ENCODE measurements around the gene DYSF. TPM values are rescaled to one million over a fixed set of nuclear protein-coding genes. Genes with fewer than 3 reads are reported as not detected.
"Not testable (repeated sequence)": the region's sequence is repeated elsewhere in the genome, so short reads cannot be mapped to it uniquely, and the experiment has no call there.

DYSF gene
- total and polyA plus RNA-seq, 3 donors from 2014 or later: 6.8 to 10.9 (median 8.9) TPM

- no peak for TF ChIP-seq CTCF (IDR thresholded peaks at IDR 0.05)
- TF ChIP-seq POLR2A (IDR thresholded peaks at IDR 0.05): no peak
- no peak for DNase-seq
- H3K36me3 ChIP-seq (ENCODE audit: low read depth, missing control alignments): no peaks in the 10 kb centered on the region
- no peaks in the 10 kb centered on the region for H3K9me3 ChIP-seq
- no peaks in the 10 kb centered on the region for H3K27me3 ChIP-seq
- no peak overlapping the region for H3K27ac ChIP-seq
- H3K4me1 ChIP-seq: no peaks in the 10 kb centered on the region
- intact Hi-C loops (cut with DNase I; ENCODE audit: low total_unique reads): no loop called here
- 76 to 86% methylated on average over 2 of the region's 2 CpGs for WGBS, 2 donors
- H3K4me3 ChIP-seq: no peak overlapping the region
These were observed 31.0 kb downstream of the DYSF start for GRCh38 chr2:71484354-71484753.

- H3K4me3 ChIP-seq: no peak overlapping the region
- H3K36me3 ChIP-seq (ENCODE audit: low read depth, missing control alignments): no peaks in the 10 kb centered on the region
- no peak for DNase-seq
- intact Hi-C loops (cut with DNase I; ENCODE audit: low total_unique reads): no loop called here
- H3K27ac ChIP-seq: no peak overlapping the region
- TF ChIP-seq POLR2A (IDR thresholded peaks at IDR 0.05) (no peak), CTCF (IDR thresholded peaks at IDR 0.05) (no peak)
- 73 to 80% methylated on average over 9 to 11 of the region's 11 CpGs for WGBS, 2 donors
- H3K4me1 ChIP-seq: no peaks in the 10 kb centered on the region
- no peaks in the 10 kb centered on the region for H3K9me3 ChIP-seq
- H3K27me3 ChIP-seq: no peaks in the 10 kb centered on the region
These were observed 33.7 kb downstream of the DYSF start for GRCh38 chr2:71486881-71487640.

GRCh38 chr2:71491551-71491950, 38.2 kb downstream of the DYSF start:
- DNase-seq; H3K9me3 ChIP-seq; H3K27me3 ChIP-seq; H3K36me3 ChIP-seq (ENCODE audit: low read depth, missing control alignments); H3K4me3 ChIP-seq; H3K27ac ChIP-seq; intact Hi-C loops (cut with DNase I; ENCODE audit: low total_unique reads); H3K4me1 ChIP-seq: not testable (repeated sequence)
- WGBS, 2 donors: 90 to 92% methylated on average over 3 of the region's 3 CpGs

- Histone ChIP-seq H3K4me1 (no peaks in the 10 kb centered on the region), H3K9me3 (no peaks in the 10 kb centered on the region), H3K36me3 (ENCODE audit: low read depth, missing control alignments) (no peaks in the 10 kb centered on the region), H3K4me3 (no peak overlapping the region), H3K27ac (no peak overlapping the region), H3K27me3 (no peaks in the 10 kb centered on the region)
- TF ChIP-seq CTCF (IDR thresholded peaks at IDR 0.05): no peak
- no peak for TF ChIP-seq POLR2A (IDR thresholded peaks at IDR 0.05)
- WGBS, 2 donors: 75 to 77% methylated on average over 6 of the region's 6 CpGs
- intact Hi-C loops (cut with DNase I; ENCODE audit: low total_unique reads): no loop called here
- DNase-seq: no peak
These were observed 38.8 kb downstream of the DYSF start for GRCh38 chr2:71492112-71492511.

- H3K27me3 ChIP-seq: no peaks in the 10 kb centered on the region
- intact Hi-C loops (cut with DNase I; ENCODE audit: low total_unique reads): no loop called here
- no peak overlapping the region for H3K4me3 ChIP-seq
- no peak for DNase-seq
- no peak for TF ChIP-seq CTCF (IDR thresholded peaks at IDR 0.05)
- TF ChIP-seq POLR2A (IDR thresholded peaks at IDR 0.05): no peak
- H3K4me1 ChIP-seq: no peaks in the 10 kb centered on the region
- no peaks in the 10 kb centered on the region for H3K9me3 ChIP-seq
- no peaks in the 10 kb centered on the region for H3K36me3 ChIP-seq (ENCODE audit: low read depth, missing control alignments)
- 58 to 68% methylated on average over 4 of the region's 4 CpGs for WGBS, 2 donors
- no peak overlapping the region for H3K27ac ChIP-seq
These were observed 40.7 kb downstream of the DYSF start for GRCh38 chr2:71494091-71494490.
